Nephron progenitor cell (in vitro differentiated cells): ENCODE data around the gene EPHB3.

Source experiments
- DNase-seq: peaks from one replicate; pipeline ENCODE4 v3.0.0; 2021
- H3K27ac Mint-ChIP-seq: 2 replicates; pipeline ENCODE4 v1.8.0; 2021; ENCODE audit warnings: mild to moderate bottlenecking, moderate library complexity, mixed read lengths
- H3K27me3 Mint-ChIP-seq: 2 replicates; pipeline ENCODE4 v1.8.0; 2021; ENCODE audit warnings: mild to moderate bottlenecking, low read depth, mixed read lengths; ENCODE audit not compliant: poor library complexity
- H3K36me3 Mint-ChIP-seq: 2 replicates; pipeline ENCODE4 v1.8.0; 2021; ENCODE audit warnings: low read depth, mixed read lengths
- H3K4me1 Mint-ChIP-seq: 2 replicates; pipeline ENCODE4 v1.8.0; 2021; ENCODE audit warnings: mixed read lengths
- H3K4me3 Mint-ChIP-seq: 2 replicates; pipeline ENCODE4 v1.8.0; 2021; ENCODE audit warnings: mild to moderate bottlenecking, moderate library complexity, mixed read lengths
- H3K9me3 Mint-ChIP-seq: 2 replicates; pipeline ENCODE4 v1.8.0; 2021; ENCODE audit warnings: mild to moderate bottlenecking, moderate library complexity, mixed read lengths
- TF ChIP-seq, protein P1 (sequence below): fragments of 200-600 bp; sonication (generic); IDR thresholded peaks from 2 replicates; pipeline ENCODE4 v1.5.0; 2021; ENCODE audit warnings: antibody characterized with exemption

EPHB3 gene

GRCh38 chr3:184549796-184550577 lies 11.6 kb upstream of the EPHB3 start:
- H3K27me3 Mint-ChIP-seq = peaks cover 36% of the 10 kb centered on the region
- H3K27ac Mint-ChIP-seq = no peak overlapping the region

GRCh38 chr3:184551103-184551502 lies 10.5 kb upstream of the EPHB3 start:
- Mint-ChIP-seq H3K9me3 (no peaks in the 10 kb centered on the region), H3K27ac (no peak overlapping the region), H3K27me3 (peaks cover 27% of the 10 kb centered on the region), H3K4me3 (no peak overlapping the region), H3K36me3 (no peaks in the 10 kb centered on the region), H3K4me1 (peaks cover 15% of the 10 kb centered on the region)
- TF ChIP-seq, protein P1, sequence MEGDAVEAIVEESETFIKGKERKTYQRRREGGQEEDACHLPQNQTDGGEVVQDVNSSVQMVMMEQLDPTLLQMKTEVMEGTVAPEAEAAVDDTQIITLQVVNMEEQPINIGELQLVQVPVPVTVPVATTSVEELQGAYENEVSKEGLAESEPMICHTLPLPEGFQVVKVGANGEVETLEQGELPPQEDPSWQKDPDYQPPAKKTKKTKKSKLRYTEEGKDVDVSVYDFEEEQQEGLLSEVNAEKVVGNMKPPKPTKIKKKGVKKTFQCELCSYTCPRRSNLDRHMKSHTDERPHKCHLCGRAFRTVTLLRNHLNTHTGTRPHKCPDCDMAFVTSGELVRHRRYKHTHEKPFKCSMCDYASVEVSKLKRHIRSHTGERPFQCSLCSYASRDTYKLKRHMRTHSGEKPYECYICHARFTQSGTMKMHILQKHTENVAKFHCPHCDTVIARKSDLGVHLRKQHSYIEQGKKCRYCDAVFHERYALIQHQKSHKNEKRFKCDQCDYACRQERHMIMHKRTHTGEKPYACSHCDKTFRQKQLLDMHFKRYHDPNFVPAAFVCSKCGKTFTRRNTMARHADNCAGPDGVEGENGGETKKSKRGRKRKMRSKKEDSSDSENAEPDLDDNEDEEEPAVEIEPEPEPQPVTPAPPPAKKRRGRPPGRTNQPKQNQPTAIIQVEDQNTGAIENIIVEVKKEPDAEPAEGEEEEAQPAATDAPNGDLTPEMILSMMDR = no peak
- no peak for DNase-seq

More at GRCh38 chr3:184549796-184550577, 11.6 kb upstream of the EPHB3 start:
- TF ChIP-seq, protein P1 = no peak
- DNase-seq = no peak
- no peak overlapping the region for H3K4me3 Mint-ChIP-seq
- H3K9me3 Mint-ChIP-seq = no peaks in the 10 kb centered on the region
- peaks cover 15% of the 10 kb centered on the region for H3K4me1 Mint-ChIP-seq
- no peaks in the 10 kb centered on the region for H3K36me3 Mint-ChIP-seq

GRCh38 chr3:184551614-184552256 lies 9.8 kb upstream of the EPHB3 start:
- DNase-seq = no peak
- no peak overlapping the region for H3K4me3 Mint-ChIP-seq
- peaks cover 27% of the 10 kb centered on the region for H3K27me3 Mint-ChIP-seq
- TF ChIP-seq, protein P1 = no peak
- no peaks in the 10 kb centered on the region for H3K36me3 Mint-ChIP-seq
- H3K27ac Mint-ChIP-seq = no peak overlapping the region
- peaks cover 10% of the 10 kb centered on the region for H3K4me1 Mint-ChIP-seq
- H3K9me3 Mint-ChIP-seq = no peaks in the 10 kb centered on the region

- Mint-ChIP-seq H3K27me3 (peaks cover 30% of the 10 kb centered on the region), H3K4me1 (peaks cover 10% of the 10 kb centered on the region), H3K27ac (no peak overlapping the region), H3K36me3 (no peaks in the 10 kb centered on the region), H3K9me3 (no peaks in the 10 kb centered on the region), H3K4me3 (no peak overlapping the region)
- TF ChIP-seq, protein P1 = no peak
- DNase-seq = no peak
Observed at GRCh38 chr3:184552296-184552695, 9.3 kb upstream of the EPHB3 start.

DNA sequence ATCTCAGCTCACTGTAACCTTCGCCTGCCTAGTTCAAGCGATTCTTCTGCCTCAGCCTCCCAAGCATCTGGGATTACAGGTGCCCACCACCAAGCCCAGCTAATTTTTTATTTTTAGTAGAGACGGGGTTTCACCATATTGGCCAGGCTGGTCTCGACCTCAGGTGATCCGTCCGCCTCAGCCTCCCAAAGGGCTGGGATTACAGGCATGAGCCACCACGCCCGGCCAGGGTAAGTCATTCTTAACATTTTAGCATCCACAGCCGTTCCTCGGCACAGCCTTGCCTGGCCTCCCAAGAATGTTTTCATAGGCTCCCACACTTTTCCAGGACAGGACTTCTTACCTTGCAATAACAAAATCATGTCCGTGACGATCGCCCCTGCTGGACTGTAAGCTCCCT lies 8.7 kb upstream of the EPHB3 start:
- no peaks in the 10 kb centered on the region for H3K36me3 Mint-ChIP-seq
- peaks cover 36% of the 10 kb centered on the region for H3K27me3 Mint-ChIP-seq
- DNase-seq = no peak
- no peak overlapping the region for H3K27ac Mint-ChIP-seq
- TF ChIP-seq, protein P1 = no peak
- H3K4me1 Mint-ChIP-seq = peaks cover 10% of the 10 kb centered on the region
- H3K4me3 Mint-ChIP-seq = no peak overlapping the region
- no peaks in the 10 kb centered on the region for H3K9me3 Mint-ChIP-seq
